Hepatocyte (in vitro differentiated cells): ENCODE data around the gene PRPS1.

Experiments
- CTCF ChIP-seq: fragments of 200-600 bp; sonication (generic); IDR thresholded peaks from 2 replicates; pipeline ENCODE4 v1.5.1; 2016; ENCODE audit warnings: antibody characterized with exemption, mild to moderate bottlenecking; ENCODE audit not compliant: poor library complexity
- EZH2phosphoT487 ChIP-seq: fragments of 200-600 bp; sonication (generic); IDR thresholded peaks from one replicate; pipeline ENCODE4 v1.6.1; 2018; ENCODE audit warnings: antibody characterized with exemption, mild to moderate bottlenecking, low read depth, moderate library complexity; ENCODE audit not compliant: unreplicated experiment, severe bottlenecking

GRCh38 chrX:107700317-107700774 lies 72.0 kb downstream of the PRPS1 start:
- TF ChIP-seq CTCF, result no peak
- TF ChIP-seq EZH2phosphoT487, result no peak
